CD4-positive, alpha-beta T cell treated with Interferon alpha-2 for 1 hour (primary cell): ENCODE data around the gene VPS37D.
A peak's percentile ranks its signal among the peaks of the same experiment; 100 is the strongest.
"Not testable (repeated sequence)": the region's sequence is repeated elsewhere in the genome, so short reads cannot be mapped to it uniquely, and the experiment has no call there.

Experiments used
- DNase-seq, 2 donors: peaks; one replicate each; pipeline ENCODE4 v3.0.0-alpha.2; 2020 to 2022

The VPS37D gene

DNA sequence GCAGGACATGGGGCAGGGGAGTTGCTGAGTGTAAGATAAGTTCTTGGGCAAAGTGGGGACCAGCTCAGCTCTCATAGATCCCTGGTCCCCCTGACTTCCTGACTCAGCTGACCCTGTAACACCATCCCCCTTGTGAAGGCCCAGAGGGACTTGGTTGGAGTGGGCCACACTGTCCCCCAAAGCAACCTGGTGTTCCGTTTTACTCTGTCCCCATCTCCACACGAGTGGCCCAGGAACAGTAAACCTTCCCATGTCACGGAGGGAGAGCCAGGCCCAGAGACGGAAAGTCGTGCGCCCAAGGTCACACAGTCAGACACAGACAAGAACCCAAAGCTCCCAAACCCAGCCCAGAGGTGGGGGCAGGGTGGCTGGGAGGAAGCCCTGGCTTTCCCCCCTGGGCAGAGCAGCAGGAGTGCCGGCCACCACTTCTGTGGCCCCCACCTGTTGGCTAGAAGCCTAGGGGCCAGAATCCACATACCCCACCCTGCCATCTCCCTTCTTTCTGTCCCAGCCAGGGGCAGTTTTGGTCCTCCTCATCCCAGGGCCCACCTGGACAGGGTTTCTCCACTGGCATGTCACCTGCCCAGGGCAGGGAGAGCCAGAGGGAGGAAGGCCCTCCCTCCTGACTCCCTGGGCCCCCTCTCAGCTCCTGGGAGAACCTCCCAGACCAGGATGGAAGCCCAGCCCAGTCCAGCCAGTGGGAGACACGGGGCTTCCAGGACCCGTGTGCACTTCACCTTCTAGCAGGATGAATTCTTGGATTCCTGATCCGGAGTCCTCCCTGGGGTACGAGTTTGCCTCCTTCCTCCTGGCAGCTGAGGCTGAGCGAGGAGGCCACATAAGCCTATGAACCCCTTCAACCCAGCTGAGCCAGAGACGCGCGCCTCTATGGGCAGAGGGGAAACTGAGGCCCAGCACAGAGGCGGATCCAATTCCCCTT lies 20.6 kb upstream of the VPS37D start:
- DNase-seq = no peak

DNA sequence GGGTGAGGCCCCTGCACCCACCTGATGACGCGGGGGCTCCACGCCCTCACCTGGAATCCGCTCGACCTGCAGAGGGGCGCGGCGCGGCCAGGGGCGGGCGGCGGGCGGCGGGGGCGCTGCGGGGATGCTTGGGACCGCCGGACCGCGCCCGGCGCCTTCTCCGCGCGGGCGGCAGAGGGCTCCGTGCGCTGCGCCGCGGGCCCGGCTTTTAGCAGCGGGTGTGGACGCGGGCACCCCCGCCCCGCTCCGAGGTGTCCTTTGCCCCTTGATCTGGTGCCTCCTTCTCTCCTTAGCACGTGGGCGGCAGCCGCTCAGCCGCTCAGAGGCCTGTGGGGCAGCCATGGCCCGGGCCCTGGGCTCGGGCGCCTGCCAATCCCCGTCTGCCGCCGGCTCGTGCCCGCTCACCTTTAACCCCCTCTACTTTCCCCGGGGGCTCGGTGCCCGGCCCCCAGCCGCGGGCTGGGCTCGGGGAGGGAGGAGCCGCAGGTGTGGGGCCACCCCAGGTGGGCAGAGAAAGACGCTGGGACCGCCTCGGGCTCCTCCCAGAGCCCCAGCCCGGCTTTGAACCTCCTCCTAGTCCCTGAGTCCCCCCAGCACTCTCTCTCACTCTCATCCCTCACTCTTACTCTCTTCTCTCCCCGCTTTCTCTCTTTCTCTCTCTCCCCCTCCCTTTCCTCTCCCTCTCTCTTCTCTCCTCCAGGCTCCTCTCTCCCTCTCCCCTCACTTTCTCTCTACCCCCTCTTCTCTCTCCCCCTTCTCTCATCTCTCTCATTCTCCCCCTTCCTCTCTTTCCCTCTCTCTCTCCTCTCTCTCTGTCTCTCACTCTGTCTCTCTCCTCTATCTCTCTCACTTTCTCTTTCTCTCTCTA lies 19.7 kb upstream of the VPS37D start:
- peak in 1 of 2 donors; percentile 39 for DNase-seq

DNA sequence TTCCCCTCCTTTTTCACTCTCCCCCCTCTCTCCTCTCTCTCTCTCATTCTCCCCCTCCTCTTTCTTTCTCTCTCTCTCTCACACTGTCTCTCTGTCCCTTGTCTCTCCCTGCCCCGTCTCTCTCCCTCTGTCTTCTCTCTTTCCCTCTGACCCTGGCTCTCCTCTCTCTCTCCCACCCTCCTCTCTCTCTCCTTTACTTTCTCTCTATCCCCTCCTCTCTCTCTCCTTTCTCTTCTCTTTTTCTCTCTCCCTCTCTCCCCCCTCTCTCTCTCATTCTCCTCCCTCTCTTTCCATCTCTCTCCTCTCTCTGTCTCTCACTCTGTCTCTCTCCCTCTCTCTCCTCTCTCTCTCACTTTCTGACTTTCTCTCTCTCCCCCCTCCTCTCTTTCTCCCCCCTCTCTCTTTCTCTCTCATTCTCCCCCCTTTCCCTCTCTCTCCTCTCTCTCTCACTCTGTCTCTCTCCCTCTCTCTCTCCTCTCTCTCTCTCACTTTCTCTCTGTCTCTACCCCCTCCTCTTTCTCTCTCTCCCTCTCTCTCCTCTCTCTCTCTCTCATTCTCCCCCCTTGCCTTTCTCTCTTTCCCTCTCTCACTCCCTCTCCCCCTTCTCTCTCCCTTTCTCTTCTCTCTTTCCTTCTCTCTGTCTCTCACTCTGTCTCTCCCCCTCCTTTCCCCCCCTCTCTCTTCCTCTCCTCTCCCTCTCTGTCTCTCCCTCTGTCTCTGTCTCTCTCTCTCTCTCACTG lies 18.9 kb upstream of the VPS37D start:
- DNase-seq = no peak

DNA sequence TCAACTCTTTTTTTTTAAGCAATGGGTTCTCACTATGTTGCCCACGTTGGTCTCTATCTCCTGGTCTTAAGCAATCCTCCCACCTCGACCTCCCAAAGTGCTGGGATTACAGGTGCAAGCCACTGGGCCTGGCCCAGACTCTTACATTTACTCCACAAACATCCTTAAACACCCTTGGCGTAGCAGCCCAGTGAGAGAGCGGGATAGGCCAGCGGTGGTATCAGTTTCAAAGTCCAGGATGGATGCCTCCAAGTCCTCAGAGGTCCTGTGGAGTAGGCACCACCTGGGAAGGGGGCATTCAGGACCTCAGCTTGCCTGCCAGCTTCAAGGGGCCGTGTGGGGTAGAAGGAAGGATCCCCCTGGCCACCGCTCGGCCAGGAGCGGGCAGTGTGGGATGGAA lies 18.1 kb upstream of the VPS37D start:
- no peak for DNase-seq

DNA sequence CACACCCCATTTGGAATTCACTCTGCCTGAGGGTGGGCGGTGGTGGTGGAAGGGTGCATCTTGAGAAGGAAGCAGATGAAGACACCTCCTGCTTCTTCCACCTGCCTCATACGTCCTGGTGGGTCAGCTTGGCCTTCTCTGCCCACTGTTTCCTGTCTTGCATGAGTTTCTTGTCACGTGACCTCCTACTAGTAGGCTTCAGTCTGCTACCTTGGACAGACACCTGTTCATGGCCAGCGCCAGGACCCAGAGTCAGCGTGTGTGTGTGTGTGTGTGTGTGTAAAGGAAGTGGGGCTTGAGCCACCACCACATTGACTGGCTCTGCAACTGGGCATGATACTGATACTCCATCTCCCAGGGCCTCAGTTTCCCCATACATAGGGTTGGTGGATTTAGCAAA lies 17.1 kb upstream of the VPS37D start:
- DNase-seq = no peak

DNA sequence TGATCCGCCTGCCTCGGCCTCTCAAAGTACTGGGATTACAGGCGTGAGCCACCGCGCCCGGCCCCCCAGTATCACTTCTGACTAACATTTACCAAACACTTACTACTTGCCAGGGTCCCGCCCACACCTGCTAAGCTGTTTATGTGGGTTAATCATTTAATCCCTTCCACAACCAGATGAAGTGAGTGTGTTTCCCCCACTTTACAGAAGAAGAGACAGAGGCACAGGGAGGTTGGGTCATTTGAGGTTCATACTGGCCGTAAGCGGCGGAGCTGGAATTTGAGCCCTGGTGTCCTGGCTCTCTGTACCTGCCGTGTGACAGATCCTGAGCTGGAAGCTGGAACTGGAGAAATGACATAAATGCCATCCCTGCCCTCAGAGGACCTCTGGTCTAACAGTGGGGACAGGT lies 15.1 kb upstream of the VPS37D start:
- no peak for DNase-seq

DNA sequence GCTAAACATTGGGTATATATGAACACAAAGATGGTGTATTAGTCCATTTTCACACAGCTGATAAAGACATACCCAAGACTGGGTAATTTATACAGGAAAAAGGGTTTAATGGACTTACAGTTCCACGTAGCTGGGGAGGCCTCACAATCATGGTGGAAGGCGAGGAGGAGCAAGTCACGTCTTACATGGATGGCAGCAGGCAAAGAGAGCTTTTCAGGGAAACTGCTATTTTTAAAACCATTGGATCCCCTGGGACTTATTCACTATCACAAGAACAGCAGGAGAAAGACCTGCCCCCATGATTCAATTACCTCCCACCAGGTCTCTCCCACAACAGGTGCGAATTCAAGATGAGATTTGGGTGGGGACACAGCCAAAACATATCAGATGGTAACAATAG lies 12.3 kb upstream of the VPS37D start:
- not testable (repeated sequence) for DNase-seq

DNA sequence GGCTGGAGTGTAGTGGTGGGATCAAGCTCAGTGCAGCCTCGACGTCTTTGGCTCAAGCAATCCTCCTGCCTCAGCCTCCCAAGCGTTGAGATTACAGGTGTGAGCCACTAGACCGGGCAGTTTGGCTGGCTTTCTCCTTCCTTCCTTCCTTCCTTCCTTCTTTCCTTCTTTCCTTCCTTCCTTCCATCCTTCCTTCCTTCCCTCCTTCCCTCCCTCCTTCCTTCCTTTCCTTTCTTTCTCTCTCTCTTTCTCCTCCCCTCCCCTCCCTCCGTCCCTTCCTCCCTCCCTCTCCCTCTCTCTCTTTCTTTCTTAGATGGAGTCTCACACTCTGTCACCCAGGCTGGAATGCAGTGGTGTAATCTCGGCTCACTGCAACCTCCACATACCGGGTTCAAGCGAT lies 7.6 kb upstream of the VPS37D start:
- no peak for DNase-seq

DNA sequence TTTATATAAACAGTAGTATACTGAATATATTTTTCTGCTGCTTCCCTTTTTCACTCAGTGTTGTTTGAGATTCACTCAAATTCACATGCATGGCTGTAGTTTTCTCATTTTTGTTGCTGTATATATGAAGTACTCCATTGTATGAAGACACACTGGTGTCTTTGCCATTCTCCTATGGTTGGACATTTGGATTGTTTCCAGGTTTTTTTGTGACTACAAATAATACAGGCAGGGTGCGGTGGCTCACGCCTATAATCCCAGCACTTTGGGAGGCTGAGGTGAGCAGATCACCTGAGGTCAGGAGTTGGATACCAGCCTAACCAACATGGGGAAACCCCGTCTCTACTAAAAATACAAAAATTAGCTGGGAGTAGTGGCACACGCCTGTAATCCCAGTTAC lies 7.0 kb upstream of the VPS37D start:
- DNase-seq = not testable (repeated sequence)

DNA sequence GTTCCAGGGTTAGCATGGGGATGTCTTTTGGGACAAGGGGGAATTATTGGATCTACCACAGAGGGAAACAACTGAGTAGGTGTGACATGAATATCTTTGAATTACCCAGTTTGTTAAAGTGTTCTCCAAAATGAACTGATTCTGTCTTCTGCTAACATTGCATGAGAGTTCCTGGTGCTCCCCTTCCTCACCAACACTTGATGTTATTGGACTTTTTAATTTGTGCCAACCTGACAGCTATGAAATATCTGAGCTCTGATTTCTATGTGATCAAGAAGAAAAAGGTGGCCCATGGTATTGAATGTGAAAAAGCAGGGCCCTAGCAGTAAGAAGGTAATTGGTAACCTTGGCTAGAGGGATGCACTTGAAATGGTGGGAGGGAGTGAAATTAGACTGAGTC lies 4.6 kb upstream of the VPS37D start:
- DNase-seq = no peak

DNA sequence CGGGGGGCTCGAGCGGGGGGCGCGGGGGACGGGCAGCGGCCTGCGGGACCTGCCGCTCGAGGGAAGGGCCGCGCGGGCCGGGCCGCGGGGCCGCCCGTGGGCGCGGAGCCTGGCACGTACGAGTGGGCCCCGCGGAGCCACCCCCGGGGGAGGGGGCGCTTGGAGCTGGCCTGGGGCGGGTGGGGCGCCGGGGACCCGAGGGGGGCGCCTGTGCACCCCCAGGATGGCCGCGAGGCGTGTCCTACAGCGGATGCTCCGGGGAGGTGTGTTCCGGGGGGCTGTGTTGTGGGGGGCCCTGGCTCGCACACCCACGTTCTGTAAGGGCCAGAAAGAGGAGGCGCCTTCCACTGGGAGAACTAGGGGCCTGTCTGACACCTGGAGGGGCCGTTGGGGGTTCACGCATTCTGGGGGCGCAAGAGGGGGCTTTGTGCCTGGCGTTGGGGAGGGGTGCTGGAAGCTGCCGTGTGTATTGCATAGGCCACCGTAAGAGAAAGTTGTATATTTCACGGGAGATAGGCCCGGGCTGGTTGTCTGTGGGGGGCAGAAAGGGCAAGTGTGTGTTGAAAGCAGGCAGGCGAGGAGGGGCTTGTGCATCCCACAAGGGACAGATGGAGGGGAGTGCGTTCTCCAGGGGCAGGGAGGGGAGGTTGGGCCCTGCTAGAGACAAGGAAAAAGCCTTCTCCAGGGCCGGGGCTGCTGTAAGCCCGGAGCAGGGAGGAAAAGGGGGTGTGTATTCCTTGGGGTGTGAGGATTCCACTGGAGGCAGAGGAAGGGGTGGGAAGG lies 663 bp downstream of the VPS37D start:
- peak in 1 of 2 donors; percentile 16 for DNase-seq

DNA sequence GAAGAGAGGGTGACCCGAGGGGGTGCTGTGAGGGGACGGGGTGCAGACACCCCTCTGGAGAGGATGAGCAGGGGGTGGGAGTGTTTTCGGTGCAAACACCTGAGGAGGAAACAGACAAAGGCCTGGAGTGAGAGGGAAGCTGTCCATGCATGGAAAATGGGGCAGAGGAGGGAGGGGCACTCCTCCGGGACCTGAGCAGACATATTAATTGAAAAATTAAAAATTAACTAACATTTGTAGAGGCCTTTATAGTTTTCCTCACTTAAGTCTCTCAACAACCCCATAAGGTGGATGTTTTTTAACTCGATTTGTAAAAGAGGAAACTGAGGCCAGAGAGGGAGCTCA lies 1.2 kb downstream of the VPS37D start:
- no peak for DNase-seq

DNA sequence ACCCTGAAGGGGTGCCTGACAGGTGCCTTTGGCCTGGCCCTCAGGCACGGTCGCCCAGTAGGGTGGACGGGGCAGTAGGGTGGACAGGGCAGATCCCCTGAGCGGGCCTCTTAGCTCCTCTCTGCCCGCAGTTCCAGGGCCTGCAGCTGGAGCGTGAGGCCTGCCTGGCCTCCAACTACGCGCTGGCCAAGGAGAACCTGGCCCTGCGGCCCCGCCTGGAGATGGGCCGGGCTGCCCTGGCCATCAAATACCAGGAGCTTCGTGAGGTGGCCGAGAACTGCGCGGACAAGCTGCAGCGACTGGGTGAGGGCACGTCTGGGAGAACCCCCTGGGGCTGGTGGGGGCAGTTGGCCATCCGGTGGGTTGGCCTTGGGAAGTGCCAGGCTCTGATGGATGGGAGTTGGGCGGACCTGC lies 1.7 kb downstream of the VPS37D start:
- DNase-seq = no peak

DNA sequence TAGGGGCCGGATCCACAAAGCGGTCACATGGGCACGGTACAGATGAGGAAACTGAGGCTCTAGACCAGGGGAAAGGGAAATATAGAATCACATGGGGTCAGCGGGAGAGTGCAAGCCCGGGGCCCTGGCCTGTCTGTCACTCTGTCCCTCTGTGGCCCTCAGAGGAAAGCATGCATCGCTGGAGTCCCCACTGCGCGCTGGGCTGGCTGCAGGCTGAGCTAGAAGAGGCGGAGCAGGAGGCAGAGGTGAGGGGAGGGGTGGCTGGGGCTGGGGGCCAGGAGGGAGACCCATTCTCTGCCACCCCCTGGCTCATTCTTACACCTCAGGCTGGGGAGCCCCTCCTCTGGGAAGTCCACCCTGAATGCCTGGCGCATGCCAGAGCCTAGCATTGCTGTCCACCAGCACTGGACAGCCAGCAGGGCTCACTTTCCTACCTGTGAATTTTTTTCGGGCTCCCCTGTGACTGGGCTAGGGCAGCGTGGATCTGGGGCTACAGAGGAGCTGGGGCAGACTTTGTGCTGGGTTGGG lies 2.3 kb downstream of the VPS37D start:
- DNase-seq = no peak

DNA sequence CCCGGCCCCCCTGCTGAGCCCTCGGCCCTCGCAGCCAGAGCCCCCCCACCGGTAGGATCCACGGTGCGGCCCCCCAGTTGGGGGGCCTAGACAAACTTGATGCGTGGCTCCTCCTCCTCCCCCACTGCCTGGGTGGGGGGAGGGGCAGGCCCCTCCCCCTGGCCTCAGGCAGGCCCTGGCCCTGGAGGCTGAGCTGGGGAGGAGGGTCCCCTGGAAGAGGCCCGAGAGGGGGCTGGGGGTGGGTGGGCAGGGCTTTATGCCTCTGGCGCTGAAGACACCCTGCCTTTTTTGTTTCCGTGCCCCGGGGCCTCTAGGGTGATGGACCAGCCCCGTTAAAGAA lies 3.7 kb downstream of the VPS37D start:
- DNase-seq = no peak

DNA sequence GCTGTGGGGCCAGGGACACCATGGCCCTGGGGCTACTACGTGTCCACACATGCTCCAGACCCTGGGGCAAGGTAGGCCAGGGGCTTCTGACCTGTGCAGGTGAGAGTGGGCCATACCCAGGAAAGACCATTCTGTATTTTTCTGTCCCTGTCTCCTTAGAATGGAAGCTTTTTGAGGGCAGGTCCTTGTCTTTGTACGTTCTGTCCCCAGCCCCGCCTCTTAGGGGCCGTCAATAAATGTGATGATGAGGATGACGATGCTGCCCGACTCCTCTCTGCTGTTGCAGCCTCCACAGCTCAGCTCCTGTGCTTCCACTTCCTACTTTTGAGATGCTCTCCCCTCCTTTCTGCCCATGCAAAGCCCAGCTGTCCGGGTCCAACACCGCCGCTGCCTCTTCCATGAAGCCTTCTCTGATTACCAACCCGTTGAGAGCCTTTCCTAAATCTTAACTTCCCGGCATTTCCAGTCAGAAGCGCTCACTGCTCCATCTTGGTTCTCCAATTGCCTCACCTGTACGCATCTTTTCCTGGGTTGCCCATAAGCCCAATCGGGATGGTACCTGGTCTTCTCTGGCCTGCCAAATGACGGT lies 4.3 kb downstream of the VPS37D start:
- DNase-seq = no peak

DNA sequence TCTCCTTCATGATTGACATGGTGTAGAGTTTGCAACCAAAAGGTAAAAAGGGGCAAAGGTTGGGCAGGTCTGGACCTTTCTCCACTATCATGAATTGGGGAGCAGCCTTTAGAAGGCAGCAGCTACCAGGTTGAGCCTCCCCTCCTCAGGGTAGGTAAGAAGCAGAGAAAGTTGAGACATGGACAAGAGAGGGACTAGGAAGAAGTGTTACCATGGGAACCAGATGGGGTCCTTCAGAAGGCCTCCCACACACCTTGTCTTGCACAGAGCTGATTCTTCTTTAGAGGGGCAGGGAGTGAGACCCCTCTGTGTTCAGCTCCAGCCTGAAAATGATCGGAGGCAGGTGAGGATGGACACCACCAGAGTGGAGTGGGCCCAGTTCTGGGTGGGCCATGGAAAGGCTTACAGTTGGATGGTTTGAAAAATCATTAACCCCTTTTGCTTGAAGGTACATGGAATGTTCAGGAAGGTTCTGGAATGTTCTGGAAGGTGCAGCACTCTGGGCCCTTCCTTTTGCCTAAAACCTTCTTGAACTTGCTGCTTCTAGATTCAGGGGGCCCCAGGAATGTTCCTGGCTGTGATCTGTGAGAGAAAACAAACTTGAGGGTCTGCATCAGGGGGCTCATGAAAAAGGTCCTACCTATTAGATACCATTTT lies 7.0 kb downstream of the VPS37D start:
- DNase-seq = no peak

DNA sequence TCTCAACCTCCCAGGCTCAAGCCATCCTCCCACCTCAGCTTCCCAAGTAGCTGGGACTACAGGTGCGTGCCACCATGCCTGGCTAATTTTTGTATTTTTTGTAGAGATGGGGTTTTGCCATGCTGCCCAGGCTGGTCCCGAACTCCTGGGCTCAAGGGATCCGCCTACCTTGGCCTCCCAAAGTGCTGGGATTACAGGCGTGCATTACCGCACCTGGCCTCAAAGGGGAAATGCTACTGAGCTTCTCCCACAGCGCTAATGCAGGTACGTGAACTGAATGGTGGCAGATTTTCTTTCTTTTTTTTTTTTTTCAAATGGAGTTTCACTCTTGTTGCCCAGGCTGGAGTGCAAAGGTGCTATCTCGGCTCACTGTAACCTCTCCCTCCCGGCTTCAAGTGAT lies 8.4 kb downstream of the VPS37D start:
- DNase-seq = not testable (repeated sequence)

DNA sequence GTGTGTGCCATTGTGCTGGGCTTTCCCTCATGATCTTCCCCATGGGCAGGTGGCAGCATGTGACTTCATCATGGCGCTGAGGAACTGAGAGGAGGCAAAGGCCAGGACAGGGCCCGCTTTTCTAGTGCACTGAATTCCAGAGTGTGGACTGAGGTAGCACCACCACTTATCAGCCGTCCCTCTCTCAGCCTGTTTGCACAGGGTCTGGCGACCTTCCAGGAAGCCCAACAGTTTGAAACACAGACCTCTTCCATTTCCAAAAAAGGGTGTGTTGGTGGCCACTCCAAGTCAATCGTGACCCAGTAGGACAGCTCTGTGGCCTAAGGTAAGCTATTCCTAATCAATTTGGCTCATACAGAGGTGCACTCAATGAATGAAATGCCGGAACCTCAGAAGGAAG lies 11.2 kb downstream of the VPS37D start:
- no peak for DNase-seq

DNA sequence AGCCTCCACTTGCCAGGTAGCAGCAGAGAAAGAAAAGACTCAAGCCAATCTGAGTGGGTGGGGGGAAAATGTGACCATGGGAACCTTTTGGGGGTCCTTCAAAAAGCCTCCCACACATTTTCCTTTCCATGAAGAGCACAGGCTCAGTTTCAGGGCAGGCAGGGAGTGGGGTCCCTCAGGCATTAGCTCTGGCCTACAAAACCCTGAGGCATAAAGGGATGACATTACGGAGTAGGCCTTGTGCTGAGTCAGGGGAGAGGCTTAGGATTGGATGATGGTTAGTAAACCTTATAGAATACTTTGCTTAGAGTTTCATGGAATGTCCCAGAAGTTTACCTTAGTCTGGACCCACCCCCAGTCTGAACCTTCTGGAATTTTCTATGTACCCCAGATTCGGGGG lies 12.1 kb downstream of the VPS37D start:
- DNase-seq = no peak

DNA sequence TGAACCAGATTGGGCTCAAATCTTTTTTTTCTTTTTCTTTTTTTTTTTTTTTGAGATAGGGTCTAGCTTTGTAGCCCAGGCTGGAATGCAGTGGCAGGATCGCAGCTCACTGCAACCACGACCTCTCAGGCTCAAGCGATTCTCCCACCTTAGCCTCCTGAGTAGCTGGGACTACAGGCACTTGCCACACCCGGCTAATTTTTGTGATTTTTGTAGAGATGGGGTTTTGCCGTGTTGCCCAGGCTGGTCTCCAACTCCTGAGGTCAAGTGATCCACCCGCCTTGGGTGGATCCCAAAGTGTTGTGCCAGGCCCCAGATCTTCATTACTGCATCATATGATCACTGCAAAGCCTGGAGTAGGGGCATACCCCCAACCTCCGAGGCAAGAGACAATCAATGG lies 12.9 kb downstream of the VPS37D start:
- DNase-seq = no peak
